ENCODE data around the gene WSB1. TPM values are rescaled to one million over a fixed set of nuclear protein-coding genes. Genes with fewer than 3 reads are reported as not detected.

The WSB1 gene
- total RNA-seq, 4 donors from 2014 or later = 74.2 to 200 (median 133) TPM

GRCh38 chr17:27329146-27329805 lies 35.4 kb downstream of the WSB1 start:
- no peaks in the 10 kb centered on the region for H3K9me3 ChIP-seq
- peak overlapping the region in 1 of 4 donors; percentile 78 for H3K27ac ChIP-seq
- no peaks in the 10 kb centered on the region for H3K36me3 ChIP-seq
- 84% methylated on average over 5 to 8 of the region's 8 CpGs for WGBS, 2 donors (ENCODE audit: low coverage in 1 of 2)
- TF ChIP-seq POLR2A (IDR thresholded peaks at IDR 0.05) (no peak), EP300 (IDR thresholded peaks at IDR 0.05) (no peak), CTCF (IDR thresholded peaks at IDR 0.05) (no peak), POLR2AphosphoS5 (IDR thresholded peaks at IDR 0.05) (no peak)
- H3K27me3 ChIP-seq = no peaks in the 10 kb centered on the region
- ATAC-seq = no peak
- no peak overlapping the region for H3K4me3 ChIP-seq
- H3K4me1 ChIP-seq = peaks cover 2 to 47% (median 16%) of the 10 kb centered on the region in 3 donors

- no peak for ATAC-seq
- Histone ChIP-seq H3K4me3 (no peak overlapping the region), H3K36me3 (no peaks in the 10 kb centered on the region), H3K27ac (peak overlapping the region; percentile 48 to 96 (median 92)), H3K27me3 (no peaks in the 10 kb centered on the region), H3K4me1 (peaks cover 2 to 34% (median 8%) of the 10 kb centered on the region in 3 donors), H3K9me3 (no peaks in the 10 kb centered on the region)
- WGBS, 2 donors (ENCODE audit: low coverage in 1 of 2) = no CpG with 5 or more reads among the region's 3 CpGs
- TF ChIP-seq CTCF (IDR thresholded peaks at IDR 0.05) = no peak
- no peak for TF ChIP-seq EP300 (IDR thresholded peaks at IDR 0.05)
- no peak for TF ChIP-seq POLR2AphosphoS5 (IDR thresholded peaks at IDR 0.05)
Measured at GRCh38 chr17:27332047-27332393, 38.1 kb downstream of the WSB1 start.

- peak overlapping the region; percentile 14 to 56 for H3K4me3 ChIP-seq
- 0 to 4% methylated on average over 4 to 14 of the region's 52 CpGs for WGBS, 2 donors (ENCODE audit: low coverage in 1 of 2)
- H3K36me3 ChIP-seq = no peaks in the 10 kb centered on the region
- TF ChIP-seq CTCF (IDR thresholded peaks at IDR 0.05) (peak; percentile 60 to 97 (median 95)), EP300 (IDR thresholded peaks at IDR 0.05) (no peak), POLR2A (IDR thresholded peaks at IDR 0.05) (peak; percentile 5 to 45), POLR2AphosphoS5 (IDR thresholded peaks at IDR 0.05) (peak; percentile 73)
- peak; percentile 96 for ATAC-seq
- H3K4me1 ChIP-seq = peaks cover 2 to 34% (median 8%) of the 10 kb centered on the region in 3 donors
- no peaks in the 10 kb centered on the region for H3K9me3 ChIP-seq
- H3K27ac ChIP-seq = peak overlapping the region; percentile 48 to 96 (median 92)
- H3K27me3 ChIP-seq = no peaks in the 10 kb centered on the region
Measured at GRCh38 chr17:27332485-27333409, 38.8 kb downstream of the WSB1 start.

- TF ChIP-seq POLR2AphosphoS5 (IDR thresholded peaks at IDR 0.05) (no peak), POLR2A (IDR thresholded peaks at IDR 0.05) (no peak), EP300 (IDR thresholded peaks at IDR 0.05) (no peak), CTCF (IDR thresholded peaks at IDR 0.05) (no peak)
- H3K27me3 ChIP-seq = no peaks in the 10 kb centered on the region
- no peaks in the 10 kb centered on the region for H3K9me3 ChIP-seq
- H3K4me3 ChIP-seq = peak overlapping the region; percentile 14 to 56
- WGBS, 2 donors (ENCODE audit: low coverage in 1 of 2) = 20 to 49% methylated on average over 4 to 11 of the region's 11 CpGs
- no peak for ATAC-seq
- H3K4me1 ChIP-seq = peaks cover 2 to 27% (median 8%) of the 10 kb centered on the region in 3 donors
- H3K27ac ChIP-seq = peak overlapping the region; percentile 44 to 96 (median 92)
- H3K36me3 ChIP-seq = no peaks in the 10 kb centered on the region
Measured at GRCh38 chr17:27333410-27333980, 39.6 kb downstream of the WSB1 start.

Data from gastroesophageal sphincter (tissue), 4 donors.